Endothelial cell of umbilical vein (primary cell): ENCODE measurements around the gene MOB3A. TPM values are rescaled to one million over a fixed set of nuclear protein-coding genes. Genes with fewer than 3 reads are reported as not detected.
A peak's percentile ranks its signal among the peaks of the same experiment; 100 is the strongest.

Experiments
- BruUV-seq: library from RNA; stranded (reverse); fragments of 400-500 nt; replicated peaks from 2 replicates; lab custom pipeline; 2021; lab: Mats Ljungman, UMichigan
- CTCF ChIA-PET: fragments of 300-600, 350-600 bp; sonication (Branson Sonifier 250); formaldehyde crosslinking; loops from one replicate; lab custom pipeline; 2021; ENCODE audit warnings: antibody characterized with exemption, inconsistent platforms; lab: Charles Lee
- POLR2A ChIA-PET: fragments of 300-600, 350-600 bp; sonication (Branson Sonifier 250); formaldehyde crosslinking; loops from one replicate; lab custom pipeline; 2021; ENCODE audit warnings: antibody characterized with exemption, inconsistent platforms; lab: Charles Lee
- DNase-seq: peaks from one replicate; pipeline ENCODE4 v3.0.0-alpha.2; 2011; ENCODE audit warnings: low read depth, low spot score
- FAIRE-seq: peaks from 2 replicates; lab custom pipeline; 2011; peaks lifted over from hg19 to GRCh38; lab: Jason Lieb, UNC
- H2AFZ ChIP-seq: 2 replicates; pipeline ENCODE4 v1.6.0; 2012; ENCODE audit warnings: low read depth, low read length, control low read depth, inconsistent platforms
- H3K27ac ChIP-seq: 2 replicates; pipeline ENCODE4 v1.5.1; 2011; ENCODE audit warnings: low read depth, mild to moderate bottlenecking, control low read depth, low read length, moderate library complexity; ENCODE audit not compliant: insufficient read depth
- H3K27me3 ChIP-seq, 2 experiments: 2 replicates each; pipeline versions ENCODE4 v1.6.0 to v1.6.1; 2011; ENCODE audit warnings: low read length in 2 of 2, mixed read lengths in 1 of 2; ENCODE audit not compliant: control insufficient read depth in 2 of 2, insufficient read depth in 2 of 2
- H3K36me3 ChIP-seq, 2 experiments: 2 replicates in 1 of 2; 3 replicates in 1 of 2; pipeline ENCODE4 v1.5.1; 2011; ENCODE audit warnings: low read length in 2 of 2, mild to moderate bottlenecking in 1 of 2, moderate library complexity in 1 of 2; ENCODE audit not compliant: control insufficient read depth in 2 of 2, insufficient read depth in 2 of 2; ENCODE audit errors: extremely low read depth in 1 of 2
- H3K4me1 ChIP-seq: 3 replicates; pipeline ENCODE4 v1.5.1; 2011; ENCODE audit warnings: mild to moderate bottlenecking, low read length; ENCODE audit not compliant: control insufficient read depth, insufficient read depth; ENCODE audit errors: extremely low read depth
- H3K4me2 ChIP-seq: 2 replicates; pipeline ENCODE4 v1.6.1; 2011; ENCODE audit warnings: low read length, control low read depth, mixed read lengths; ENCODE audit not compliant: insufficient read depth
- H3K4me3 ChIP-seq, 3 experiments: fragments of 200-600 bp in 1 of 3; sonication (generic), shearing (Covaris generic) in 1 of 3; replicated peaks in 1 of 3; 2 replicates each; pipeline ENCODE4 v1.5.1; 2011 to 2016; ENCODE audit warnings: control low read depth in 3 of 3, low read length in 3 of 3, mild to moderate bottlenecking in 2 of 3, inconsistent platforms in 1 of 3, low read depth in 1 of 3, moderate library complexity in 1 of 3; ENCODE audit not compliant: insufficient read depth in 1 of 3
- H3K79me2 ChIP-seq: 2 replicates; pipeline ENCODE4 v1.6.0; 2012; ENCODE audit warnings: low read length, inconsistent platforms; ENCODE audit not compliant: control insufficient read depth, insufficient read depth
- H3K9ac ChIP-seq: replicated peaks from 2 replicates; pipeline ENCODE3; 2011; ENCODE audit warnings: low read length, control low read depth; ENCODE audit not compliant: insufficient read depth; ENCODE audit errors: extremely low read depth
- H3K9me1 ChIP-seq: replicated peaks from 3 replicates; pipeline ENCODE4 v1.6.0; 2011; ENCODE audit warnings: mild to moderate bottlenecking, low read length; ENCODE audit not compliant: control insufficient read depth, insufficient read depth; ENCODE audit errors: extremely low read depth
- H3K9me3 ChIP-seq: replicated peaks from 2 replicates; pipeline ENCODE4 v1.5.1; 2012; ENCODE audit warnings: low read length, inconsistent platforms; ENCODE audit not compliant: control insufficient read depth, insufficient read depth
- H4K20me1 ChIP-seq: replicated peaks from 2 replicates; pipeline ENCODE3; 2011; ENCODE audit warnings: mild to moderate bottlenecking, low read length; ENCODE audit not compliant: control insufficient read depth, insufficient read depth; ENCODE audit errors: extremely low read depth
- GATA2 ChIP-seq: IDR thresholded peaks from 2 replicates; pipeline ENCODE4 v1.7.0; 2011; ENCODE audit warnings: low read depth, mild to moderate bottlenecking, moderate library complexity, mixed read lengths, low read length; ENCODE audit not compliant: insufficient read length, insufficient read depth
- MAX ChIP-seq: IDR thresholded peaks from 2 replicates; pipeline ENCODE4 v1.6.1; 2011; ENCODE audit not compliant: insufficient read depth, insufficient read length
- POLR2A ChIP-seq: IDR thresholded peaks from 2 replicates; pipeline ENCODE4 v1.6.1; 2012; ENCODE audit warnings: low read depth, mild to moderate bottlenecking, control low read depth, low read length
- POLR2AphosphoS5 ChIP-seq: IDR thresholded peaks from 2 replicates; pipeline ENCODE4 v1.6.1; 2012; ENCODE audit warnings: low read depth, mild to moderate bottlenecking, control low read depth, low read length, moderate library complexity; ENCODE audit not compliant: insufficient read depth
- dilution Hi-C: fragments of 300-500 bp; cut with MboI; formaldehyde crosslinking; loops from one replicate; pipeline ENCODE4 v1.15.0; 2019; ENCODE audit warnings: low sequenced_read_pairs; ENCODE audit not compliant: extremely low pct_ligation_motif_present
- intact Hi-C: fragments of 100-400 bp; cut with micrococcal nuclease; formaldehyde crosslinking; loops from one replicate; pipeline ENCODE4 v1.10.0; 2022
- polyA plus RNA-seq, 4 experiments: library from polyadenylated mRNA; depleted of rRNA in 3 of 4; stranded (reverse) in 3 of 4; unstranded in 1 of 4; fragments of >200 nt; gene quantifications; 2 replicates each; pipeline versions ENCODE4 v1.2.1 to v1.2.3, GENCODE V29; 2011 to 2012; ENCODE audit warnings: missing spikeins in 1 of 4
- total RNA-seq: library from RNA; stranded (reverse); gene quantifications from 2 replicates; pipeline ENCODE4 v1.2.3, GENCODE V29; 2021

MOB3A gene
- total and polyA plus RNA-seq, 2 donors (not counting 3 experiments of a cell fraction or from before 2014, with no cell fraction given) = 46.5 to 59.7 TPM

- intact Hi-C loops = no loop called here
- Histone ChIP-seq H2AFZ (no peak overlapping the region), H3K36me3 (no peaks in the 10 kb centered on the region), H3K4me1 (peaks cover 25% of the 10 kb centered on the region), H3K4me3 (no peak overlapping the region), H3K4me2 (peak overlapping the region; percentile 82), H3K9ac (no peak overlapping the region), H3K79me2 (no peaks in the 10 kb centered on the region), H3K27me3 (no peaks in the 10 kb centered on the region), H3K9me3 (no peaks in the 10 kb centered on the region), H3K27ac (no peak overlapping the region), H3K9me1 (no peaks in the 10 kb centered on the region), H4K20me1 (no peaks in the 10 kb centered on the region)
- no peak for FAIRE-seq
- no peak for DNase-seq
- ChIA-PET POLR2A (no interaction called here), CTCF (interaction anchor here (0.6 to 1.5 kb wide), 4 partner anchors 8 to 285 kb away, joined by 3 to 4 read pairs (median 4); no protein-coding TSS in a partner anchor)
- dilution Hi-C loops = no loop called here
- TF ChIP-seq POLR2AphosphoS5 = no peak
- TF ChIP-seq GATA2 = no peak
- no peak for TF ChIP-seq POLR2A
- BruUV-seq = no TSS peak
Measured at GRCh38 chr19:2062389-2062729, 33.8 kb downstream of the MOB3A start.

GRCh38 chr19:2061495-2062388 is 34.4 kb downstream of the MOB3A start:
- peak overlapping the region; percentile 77 for H3K27ac ChIP-seq
- H3K4me2 ChIP-seq = peak overlapping the region; percentile 82
- intact Hi-C loops = no loop called here
- no peaks in the 10 kb centered on the region for H3K79me2 ChIP-seq
- H4K20me1 ChIP-seq = no peaks in the 10 kb centered on the region
- TF ChIP-seq GATA2 = no peak
- TF ChIP-seq POLR2AphosphoS5 = peak; percentile 26
- TF ChIP-seq POLR2A = peak; percentile 33
- TF ChIP-seq MAX = peak; percentile 40
- H2AFZ ChIP-seq = peak overlapping the region; percentile 87
- H3K4me3 ChIP-seq = peak overlapping the region; percentile 17 to 51 (median 41)
- no TSS peak for BruUV-seq
- H3K9ac ChIP-seq = peak overlapping the region; percentile 71
- no peaks in the 10 kb centered on the region for H3K9me1 ChIP-seq
- CTCF ChIA-PET = interaction anchor here (0.6 to 1.1 kb wide), 4 partner anchors 8 to 284 kb away, joined by 3 to 4 read pairs (median 3); no protein-coding TSS in a partner anchor
- POLR2A ChIA-PET = no interaction called here
- DNase-seq (peak; percentile 98), FAIRE-seq (peak; percentile 97)
- H3K27me3 ChIP-seq = no peaks in the 10 kb centered on the region
- peaks cover 27% of the 10 kb centered on the region for H3K4me1 ChIP-seq
- no peaks in the 10 kb centered on the region for H3K36me3 ChIP-seq
- dilution Hi-C loops = no loop called here
- no peaks in the 10 kb centered on the region for H3K9me3 ChIP-seq
